Cardiac fibroblast (primary cell): ENCODE data around the gene ZIC4.

Experiments
- DNase-seq, 2 donors: peaks; one replicate each; pipeline versions ENCODE4 v3.0.0 to v3.0.0-alpha.2; 2010; ENCODE audit warnings: low read depth in 2 of 2
- H3K4me3 ChIP-seq, 2 donors: replicated peaks in 1 of 2; 1 replicate in 1 of 2; 2 replicates in 1 of 2; pipeline ENCODE4 v1.5.1; 2011; ENCODE audit warnings: low read depth in 2 of 2, low read length in 2 of 2, mild to moderate bottlenecking in 2 of 2, moderate library complexity in 1 of 2
- CTCF ChIP-seq: IDR thresholded peaks from one replicate; pipeline ENCODE4 v1.5.1; 2011; ENCODE audit warnings: low read depth, mild to moderate bottlenecking, low read length, inconsistent platforms

The ZIC4 gene

GRCh38 chr3:147412917-147413685, 6.8 kb upstream of the ZIC4 start:
- no peak for TF ChIP-seq CTCF
- DNase-seq = no peak
- H3K4me3 ChIP-seq = peak overlapping the region in 1 of 2 donors; percentile 6

DNA sequence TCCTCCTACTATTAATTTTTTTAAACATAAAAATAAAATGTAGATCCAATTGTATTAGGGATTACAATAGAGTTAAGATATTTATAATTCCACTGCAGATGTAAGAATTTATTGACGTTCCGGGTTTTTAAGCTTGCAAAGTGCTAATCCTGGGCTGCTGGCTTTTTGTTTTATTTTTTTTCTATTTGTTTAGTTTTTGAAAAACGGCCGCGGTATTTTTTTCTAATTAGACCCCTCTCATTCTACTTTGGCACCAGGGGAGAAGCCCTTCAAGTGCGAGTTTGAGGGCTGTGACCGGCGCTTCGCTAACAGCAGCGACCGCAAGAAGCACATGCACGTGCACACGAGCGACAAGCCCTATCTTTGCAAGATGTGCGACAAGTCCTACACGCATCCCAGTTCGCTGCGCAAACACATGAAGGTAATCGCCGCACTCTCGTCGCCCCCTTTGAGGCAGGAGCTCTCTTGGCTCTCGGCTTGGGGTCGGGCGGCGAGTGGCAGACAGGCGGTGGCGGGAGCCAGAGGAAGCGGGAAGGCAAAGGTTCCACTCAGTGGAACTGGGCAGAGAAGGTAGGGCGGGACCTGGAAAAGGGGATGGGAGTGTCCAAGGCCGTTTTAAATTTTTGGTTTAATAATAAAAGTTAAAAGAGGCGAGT, 6.0 kb upstream of the ZIC4 start:
- DNase-seq = no peak
- no peak for TF ChIP-seq CTCF
- no peak overlapping the region for H3K4me3 ChIP-seq

- no peak overlapping the region for H3K4me3 ChIP-seq
- TF ChIP-seq CTCF = no peak
- DNase-seq = no peak
Measured at GRCh38 chr3:147411815-147412241, 5.5 kb upstream of the ZIC4 start.

DNA sequence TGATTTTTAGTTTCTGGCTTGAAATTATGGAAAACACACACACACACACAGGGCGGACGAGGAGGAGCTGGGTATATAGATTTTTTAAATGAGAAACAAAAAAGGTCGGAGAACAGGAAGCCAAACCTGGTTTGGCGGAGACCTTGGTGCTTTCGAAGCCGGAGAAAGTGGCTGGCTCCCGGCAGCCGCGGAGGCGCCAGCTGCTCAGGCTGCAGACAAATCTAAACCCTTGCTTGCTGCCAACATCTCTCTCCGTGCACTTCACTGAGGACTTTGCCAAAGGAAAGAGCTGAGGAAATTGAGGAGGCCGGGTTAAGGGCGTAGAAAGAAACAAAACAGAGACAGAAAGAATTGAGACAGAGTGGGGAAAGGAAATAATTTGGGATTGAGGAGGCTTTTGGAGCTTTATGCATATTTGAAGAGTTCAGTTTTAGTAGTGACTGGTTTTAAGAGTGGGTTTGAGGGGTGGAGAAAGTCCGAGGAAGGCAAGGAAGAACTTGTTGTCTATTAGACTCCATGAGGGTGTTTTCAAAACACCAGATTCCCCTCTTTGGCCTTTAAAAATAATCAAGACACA, 5.0 kb upstream of the ZIC4 start:
- peak overlapping the region; percentile 25 to 32 for H3K4me3 ChIP-seq
- no peak for TF ChIP-seq CTCF
- DNase-seq = peak in 1 of 2 donors; percentile 50

- TF ChIP-seq CTCF = no peak
- peak overlapping the region; percentile 25 to 32 for H3K4me3 ChIP-seq
- peak in 1 of 2 donors; percentile 22 for DNase-seq
Measured at GRCh38 chr3:147410526-147411237, 4.3 kb upstream of the ZIC4 start.

DNA sequence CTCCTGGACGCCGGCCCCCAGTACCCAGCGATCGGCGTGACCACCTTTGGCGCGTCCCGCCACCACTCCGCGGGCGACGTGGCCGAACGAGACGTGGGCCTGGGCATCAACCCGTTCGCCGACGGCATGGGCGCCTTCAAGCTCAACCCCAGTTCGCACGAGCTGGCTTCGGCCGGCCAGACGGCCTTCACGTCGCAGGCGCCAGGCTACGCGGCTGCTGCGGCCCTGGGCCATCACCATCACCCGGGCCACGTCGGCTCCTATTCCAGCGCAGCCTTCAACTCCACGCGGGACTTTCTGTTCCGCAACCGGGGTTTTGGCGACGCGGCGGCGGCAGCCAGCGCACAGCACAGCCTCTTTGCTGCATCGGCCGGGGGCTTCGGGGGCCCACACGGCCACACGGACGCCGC, 3.8 kb upstream of the ZIC4 start:
- TF ChIP-seq CTCF = no peak
- no peak for DNase-seq
- no peak overlapping the region for H3K4me3 ChIP-seq
